Measurements from ENCODE around the gene CAPN3. TPM values are rescaled to one million over a fixed set of nuclear protein-coding genes. Genes with fewer than 3 reads are reported as not detected.

The CAPN3 gene
- total and polyA plus RNA-seq, 10 donors: 14.6 to 40.5 (median 17.0) TPM

GRCh38 chr15:42402455-42403205, 43.3 kb downstream of the CAPN3 start:
- intact Hi-C loops (cut with DNase I; ENCODE audit: low total_unique reads): no loop called here
- no peaks in the 10 kb centered on the region for H3K27me3 ChIP-seq (replicated peaks in 1 of 7)
- H3K4me3 ChIP-seq: no peak overlapping the region
- no peak for DNase-seq
- peak in 1 of 3 donors; percentile 5 for TF ChIP-seq POLR2AphosphoS5 (IDR thresholded peaks at IDR 0.05)
- no peak for TF ChIP-seq CTCF (IDR thresholded peaks at IDR 0.05 in 8 of 11, conservative IDR thresholded peaks at IDR 0.05 in 3 of 11)
- TF ChIP-seq POLR2A (IDR thresholded peaks at IDR 0.05): no peak
- WGBS, 5 donors: 74 to 80% (median 79%) methylated on average over 8 to 15 of the region's 15 CpGs
- H3K36me3 ChIP-seq: peaks cover 0 to 91% (median 12%) of the 10 kb centered on the region in 6 donors
- H3K9me3 ChIP-seq: no peaks in the 10 kb centered on the region
- H3K4me1 ChIP-seq: peaks cover 0 to 5% (median 0%) of the 10 kb centered on the region in 6 donors
- peak overlapping the region in 2 of 8 donors; percentile 42 to 60 for H3K27ac ChIP-seq

DNA sequence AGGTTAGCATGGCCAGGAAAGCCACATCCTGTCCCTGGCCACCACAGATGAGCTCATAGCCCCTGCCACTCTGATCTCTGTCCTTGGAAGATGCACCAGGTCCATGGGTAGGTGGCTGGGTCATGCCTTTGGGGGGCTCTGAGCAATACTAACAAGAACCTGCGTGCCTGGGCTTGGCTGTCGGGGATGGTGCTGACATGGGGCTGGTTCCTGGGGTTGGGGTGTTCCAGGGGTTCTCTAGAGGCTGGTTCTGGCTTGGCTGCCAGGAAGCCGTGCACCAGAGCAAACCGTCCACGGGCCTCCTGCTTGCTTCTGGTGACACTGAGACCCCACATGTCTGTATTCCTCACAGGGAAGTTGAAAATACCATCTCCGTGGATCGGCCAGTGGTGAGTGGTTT, 44.1 kb downstream of the CAPN3 start:
- WGBS, 5 donors: 85 to 95% (median 92%) methylated on average over 7 of the region's 7 CpGs
- intact Hi-C loops (cut with DNase I; ENCODE audit: low total_unique reads): no loop called here
- no peak for DNase-seq
- TF ChIP-seq POLR2AphosphoS5 (IDR thresholded peaks at IDR 0.05): no peak
- no peak for TF ChIP-seq CTCF (IDR thresholded peaks at IDR 0.05 in 8 of 11, conservative IDR thresholded peaks at IDR 0.05 in 3 of 11)
- TF ChIP-seq POLR2A (IDR thresholded peaks at IDR 0.05): no peak
- H3K4me3 ChIP-seq: no peak overlapping the region
- no peak overlapping the region for H3K27ac ChIP-seq
- H3K27me3 ChIP-seq (replicated peaks in 1 of 7): no peaks in the 10 kb centered on the region
- peaks cover 0 to 5% (median 0%) of the 10 kb centered on the region in 6 donors for H3K4me1 ChIP-seq
- H3K9me3 ChIP-seq: no peaks in the 10 kb centered on the region
- H3K36me3 ChIP-seq: peaks cover 0 to 92% (median 12%) of the 10 kb centered on the region in 6 donors

DNA sequence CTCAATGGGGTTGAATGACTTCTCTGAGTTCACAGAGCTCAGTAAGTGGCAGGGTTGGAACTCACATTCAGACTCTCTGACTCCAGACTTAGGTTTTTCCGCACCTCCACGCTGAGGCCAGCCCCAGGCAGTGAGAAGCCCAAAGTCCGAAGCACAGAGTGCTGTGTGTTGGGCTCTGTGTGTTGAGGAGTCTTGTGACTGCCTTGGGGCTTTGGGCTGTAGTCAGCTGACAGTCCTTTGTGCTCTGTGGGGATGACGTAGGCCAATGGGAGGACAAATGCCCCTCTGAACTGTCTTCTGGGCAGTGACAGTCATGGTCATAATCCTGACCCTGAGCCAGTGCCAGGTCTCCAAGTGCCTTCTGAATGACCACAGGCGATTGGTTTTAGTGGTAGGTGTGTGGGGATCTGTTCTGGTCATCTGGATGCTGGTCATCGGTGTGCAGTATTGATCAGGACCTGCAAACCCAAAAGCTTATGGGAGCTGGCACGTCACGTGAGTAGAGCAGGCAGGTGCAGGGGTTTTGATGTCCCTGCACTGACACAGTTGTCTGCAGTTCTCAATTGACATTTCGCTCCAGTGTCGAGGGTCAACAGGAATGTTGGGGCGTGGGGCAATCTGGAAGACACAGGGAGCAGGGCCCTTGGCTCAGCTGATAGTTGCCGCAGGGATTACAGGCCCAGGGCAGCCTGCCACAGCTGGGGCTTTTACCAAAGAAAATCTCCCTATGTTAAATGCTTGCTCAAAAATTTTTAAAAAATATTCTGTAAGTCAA, 45.3 kb downstream of the CAPN3 start:
- no peak overlapping the region for H3K27ac ChIP-seq
- WGBS, 5 donors: 83 to 95% (median 91%) methylated on average over 8 to 12 of the region's 12 CpGs
- peaks cover 0 to 94% (median 8%) of the 10 kb centered on the region in 6 donors for H3K36me3 ChIP-seq
- no peaks in the 10 kb centered on the region for H3K27me3 ChIP-seq (replicated peaks in 1 of 7)
- no peaks in the 10 kb centered on the region for H3K9me3 ChIP-seq
- DNase-seq: no peak
- peaks cover 0 to 5% (median 0%) of the 10 kb centered on the region in 6 donors for H3K4me1 ChIP-seq
- TF ChIP-seq POLR2A (IDR thresholded peaks at IDR 0.05): no peak
- no peak for TF ChIP-seq CTCF (IDR thresholded peaks at IDR 0.05 in 8 of 11, conservative IDR thresholded peaks at IDR 0.05 in 3 of 11)
- TF ChIP-seq POLR2AphosphoS5 (IDR thresholded peaks at IDR 0.05): no peak
- intact Hi-C loops (cut with DNase I; ENCODE audit: low total_unique reads): no loop called here
- no peak overlapping the region for H3K4me3 ChIP-seq
